ENCODE data around the gene EHD2.

The EHD2 gene

GRCh38 chr19:47691090-47691489 is 22.1 kb upstream of the EHD2 start:
- no peak for DNase-seq (ENCODE audit: low spot score)

- no peak for DNase-seq (ENCODE audit: low spot score)
These were observed 21.4 kb upstream of the EHD2 start for GRCh38 chr19:47691782-47692181.

DNA sequence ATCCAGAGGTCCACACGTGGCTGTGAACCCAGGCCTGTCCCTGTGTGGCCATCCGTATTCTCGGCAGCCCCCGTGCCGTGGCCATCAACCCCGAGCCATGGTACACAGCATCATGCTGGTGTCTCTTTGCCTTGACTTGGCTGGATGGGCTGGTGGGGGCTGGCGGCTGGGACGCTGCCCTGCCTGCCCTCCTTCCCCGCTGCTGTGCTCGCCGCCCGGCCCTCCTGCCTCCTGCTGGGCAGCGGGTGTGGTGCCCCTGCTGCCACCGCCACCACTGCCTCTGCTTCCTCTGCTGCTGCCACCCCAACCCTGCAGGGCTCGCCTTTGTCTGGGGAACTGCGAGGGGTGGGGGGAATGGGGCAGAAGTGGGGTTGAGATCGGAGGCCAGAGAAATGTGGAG is 19.7 kb upstream of the EHD2 start:
- no peak for DNase-seq (ENCODE audit: low spot score)

- no peak for DNase-seq (ENCODE audit: low spot score)
These were observed 19.3 kb upstream of the EHD2 start for GRCh38 chr19:47693903-47694302.

DNA sequence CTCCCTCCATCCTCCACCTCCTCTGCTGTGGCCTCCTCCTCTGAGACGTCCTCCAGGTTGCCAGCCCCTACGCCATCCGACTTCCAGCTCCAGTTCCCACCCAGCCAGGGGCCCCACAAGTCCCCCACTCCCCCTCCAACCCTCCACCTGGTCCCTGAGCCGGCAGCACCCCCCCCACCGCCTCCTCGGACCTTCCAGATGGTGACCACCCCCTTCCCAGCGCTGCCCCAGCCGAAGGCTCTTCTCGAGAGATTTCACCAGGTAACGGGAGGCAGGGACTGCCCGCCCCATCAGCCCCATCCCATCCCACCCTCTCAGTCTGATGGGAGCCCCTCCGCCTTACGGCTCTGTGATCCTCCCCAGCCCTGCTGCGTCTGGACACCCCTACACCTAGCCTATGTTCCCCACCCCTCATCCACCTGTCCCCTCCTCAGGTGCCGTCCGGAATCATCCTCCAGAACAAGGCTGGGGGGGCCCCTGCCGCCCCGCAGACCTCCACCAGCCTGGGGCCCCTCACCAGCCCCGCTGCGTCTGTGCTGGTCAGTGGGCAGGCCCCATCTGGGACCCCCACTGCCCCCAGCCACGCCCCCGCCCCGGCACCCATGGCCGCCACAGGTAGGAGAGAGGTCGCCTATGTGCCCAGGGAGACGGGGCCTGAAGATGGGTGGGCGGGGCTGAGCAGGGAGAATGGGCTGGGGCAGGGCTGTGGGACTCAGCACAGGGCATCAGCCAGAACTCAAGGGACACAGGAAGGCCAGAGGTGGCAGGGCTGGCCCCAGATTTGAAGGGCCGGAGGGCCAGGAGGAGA is 18.6 kb upstream of the EHD2 start:
- DNase-seq (ENCODE audit: low spot score): no peak

GRCh38 chr19:47695533-47696262 is 17.5 kb upstream of the EHD2 start:
- no peak for DNase-seq (ENCODE audit: low spot score)

DNA sequence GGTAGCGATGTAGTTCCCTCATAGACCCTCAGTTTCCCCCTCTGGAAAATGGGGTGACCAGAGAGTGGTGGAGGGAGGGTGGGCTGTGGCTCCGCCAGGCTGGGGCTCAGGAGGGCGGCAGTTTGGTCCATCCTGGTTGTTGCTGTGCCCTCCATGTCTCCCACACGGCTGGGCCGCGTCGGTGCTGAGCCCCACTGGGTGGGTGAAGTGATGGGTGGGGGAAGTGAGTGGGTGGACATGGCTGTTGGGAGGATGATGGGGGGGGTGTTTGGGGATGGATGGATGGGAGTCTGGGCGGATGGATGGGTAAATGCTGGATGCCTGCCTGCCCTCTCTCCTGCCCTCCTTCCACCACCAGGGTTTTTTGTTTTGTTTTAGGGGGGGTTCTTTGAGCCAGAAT is 16.6 kb upstream of the EHD2 start:
- no peak for DNase-seq (ENCODE audit: low spot score)

DNA sequence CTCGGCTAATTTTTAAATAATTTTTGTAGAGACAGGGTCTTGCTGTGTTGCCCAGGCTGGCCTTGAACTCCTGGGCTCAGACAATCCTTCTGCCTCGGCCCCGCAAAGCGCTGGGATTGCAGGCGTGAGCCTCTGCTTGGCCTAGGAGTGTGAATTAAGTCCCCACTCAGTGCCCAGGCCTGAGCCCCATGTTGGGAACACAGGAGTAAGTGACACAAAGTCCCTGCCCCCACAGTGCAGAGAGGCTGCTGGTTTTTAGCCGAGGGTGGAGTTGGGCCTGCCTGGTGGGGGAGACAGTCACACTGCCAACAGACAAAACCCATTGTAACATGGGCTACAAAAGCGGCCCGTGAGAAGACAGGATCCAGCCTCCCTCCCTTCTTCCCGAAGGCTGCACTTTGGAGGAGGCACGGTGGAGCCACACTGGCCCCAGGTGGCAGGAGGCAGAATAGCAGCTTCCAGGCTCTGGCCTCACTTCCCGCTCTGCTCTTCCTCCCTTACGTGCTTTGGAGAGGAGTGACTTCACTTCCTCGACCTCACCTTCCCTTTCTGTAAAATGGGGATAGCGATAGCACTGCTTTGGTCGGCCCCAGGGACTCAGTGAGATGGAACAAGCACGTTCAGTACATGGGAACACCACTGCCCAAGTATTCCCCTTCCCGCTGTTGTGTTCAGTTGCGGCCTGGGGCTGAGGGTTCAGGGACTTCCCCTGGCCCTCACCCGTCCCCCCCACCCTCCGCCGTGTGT is 15.2 kb upstream of the EHD2 start:
- DNase-seq (ENCODE audit: low spot score): peak; percentile 70

- DNase-seq (ENCODE audit: low spot score): no peak
These were observed 14.4 kb upstream of the EHD2 start for GRCh38 chr19:47698631-47699359.

DNA sequence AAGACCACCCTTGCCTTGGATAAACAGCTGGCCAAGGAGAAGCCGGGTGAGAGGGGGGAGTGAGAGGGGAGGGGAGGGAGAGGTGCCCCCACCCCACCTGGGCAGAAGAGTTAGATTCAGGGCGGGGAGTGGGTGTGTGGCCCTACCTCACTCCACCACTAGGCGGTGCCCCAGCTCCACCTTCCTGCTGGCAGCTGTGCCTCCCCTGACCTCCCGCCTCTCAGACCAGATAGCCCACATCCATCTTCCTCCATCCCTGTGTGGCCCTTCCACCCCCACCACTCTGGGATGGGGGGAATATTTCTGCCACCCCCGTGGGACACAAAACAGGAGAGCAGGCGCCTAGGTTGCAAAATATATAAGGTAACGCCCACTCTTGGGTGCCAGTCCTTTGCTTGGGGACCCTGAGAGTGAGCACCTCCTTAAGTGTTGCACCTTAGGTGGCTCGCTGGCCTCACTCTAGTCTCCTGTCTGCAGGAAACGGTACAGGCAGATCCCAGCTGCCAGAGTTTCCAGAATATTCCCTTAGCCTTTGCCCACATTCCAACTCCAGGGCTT is 13.8 kb upstream of the EHD2 start:
- peak; percentile 63 for DNase-seq (ENCODE audit: low spot score)

GRCh38 chr19:47700934-47701716 is 12.1 kb upstream of the EHD2 start:
- DNase-seq (ENCODE audit: low spot score): no peak

- no peak for DNase-seq (ENCODE audit: low spot score)
These were observed 11.3 kb upstream of the EHD2 start for GRCh38 chr19:47701717-47702552.

GRCh38 chr19:47702671-47703070 is 10.6 kb upstream of the EHD2 start:
- no peak for DNase-seq (ENCODE audit: low spot score)

DNA sequence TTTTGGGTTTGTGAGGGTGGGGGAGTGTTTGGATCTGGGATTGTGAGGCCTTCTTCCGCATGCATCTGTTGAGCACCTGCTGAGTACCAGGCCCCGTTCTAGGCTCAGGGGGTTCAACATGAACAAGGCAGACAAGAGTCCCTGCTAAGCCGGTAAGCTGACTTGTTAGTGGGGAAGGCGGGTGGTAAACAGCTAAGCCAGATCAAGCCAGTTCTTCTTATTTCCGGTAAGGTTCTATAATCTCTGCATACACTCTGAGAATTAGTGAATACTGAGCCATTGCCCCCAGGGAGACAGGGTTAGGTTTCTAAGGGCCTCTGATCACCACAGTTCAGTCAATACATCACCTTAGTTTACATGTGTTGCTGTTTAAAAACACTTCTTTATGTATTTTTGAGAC is 9.9 kb upstream of the EHD2 start:
- DNase-seq (ENCODE audit: low spot score): no peak

DNA sequence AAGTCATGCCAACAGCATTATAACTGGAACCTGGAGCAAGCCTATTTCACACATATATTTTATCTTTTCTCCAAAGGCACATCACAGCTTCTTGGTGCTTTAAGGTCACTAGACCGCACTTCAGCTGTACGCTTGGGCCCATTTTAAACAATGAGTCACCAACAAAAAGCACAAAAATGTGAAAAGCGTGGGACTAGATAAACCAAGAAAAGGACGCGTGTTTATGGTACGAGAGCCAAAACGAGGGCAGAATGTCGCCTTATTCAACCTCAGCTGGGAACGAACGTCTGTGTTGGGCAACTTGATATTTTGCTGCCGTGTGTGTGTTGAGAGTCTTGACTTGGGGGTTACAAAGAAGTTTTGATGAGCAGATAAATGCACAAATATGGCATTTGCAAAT is 9.2 kb upstream of the EHD2 start:
- no peak for DNase-seq (ENCODE audit: low spot score)

DNA sequence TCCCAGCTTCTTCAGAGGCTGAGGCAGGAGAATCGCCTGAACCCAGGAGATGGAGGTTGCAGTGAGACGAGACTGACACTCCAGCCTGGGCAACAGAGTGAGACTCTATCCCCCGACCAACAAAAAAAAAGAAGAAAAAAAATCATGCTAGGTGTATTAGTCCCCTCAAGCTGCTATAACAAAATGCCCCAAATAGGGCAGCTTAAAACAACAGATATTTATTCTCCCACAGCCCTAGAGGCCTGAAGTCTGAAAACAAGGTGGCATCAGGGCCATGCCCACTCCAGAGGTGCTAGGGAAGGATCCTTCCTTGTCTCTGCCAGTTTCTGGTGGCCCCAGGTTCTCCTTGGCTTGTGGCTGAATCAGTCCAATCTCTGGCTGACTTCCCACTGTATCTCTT is 8.6 kb upstream of the EHD2 start:
- DNase-seq (ENCODE audit: low spot score): no peak

DNA sequence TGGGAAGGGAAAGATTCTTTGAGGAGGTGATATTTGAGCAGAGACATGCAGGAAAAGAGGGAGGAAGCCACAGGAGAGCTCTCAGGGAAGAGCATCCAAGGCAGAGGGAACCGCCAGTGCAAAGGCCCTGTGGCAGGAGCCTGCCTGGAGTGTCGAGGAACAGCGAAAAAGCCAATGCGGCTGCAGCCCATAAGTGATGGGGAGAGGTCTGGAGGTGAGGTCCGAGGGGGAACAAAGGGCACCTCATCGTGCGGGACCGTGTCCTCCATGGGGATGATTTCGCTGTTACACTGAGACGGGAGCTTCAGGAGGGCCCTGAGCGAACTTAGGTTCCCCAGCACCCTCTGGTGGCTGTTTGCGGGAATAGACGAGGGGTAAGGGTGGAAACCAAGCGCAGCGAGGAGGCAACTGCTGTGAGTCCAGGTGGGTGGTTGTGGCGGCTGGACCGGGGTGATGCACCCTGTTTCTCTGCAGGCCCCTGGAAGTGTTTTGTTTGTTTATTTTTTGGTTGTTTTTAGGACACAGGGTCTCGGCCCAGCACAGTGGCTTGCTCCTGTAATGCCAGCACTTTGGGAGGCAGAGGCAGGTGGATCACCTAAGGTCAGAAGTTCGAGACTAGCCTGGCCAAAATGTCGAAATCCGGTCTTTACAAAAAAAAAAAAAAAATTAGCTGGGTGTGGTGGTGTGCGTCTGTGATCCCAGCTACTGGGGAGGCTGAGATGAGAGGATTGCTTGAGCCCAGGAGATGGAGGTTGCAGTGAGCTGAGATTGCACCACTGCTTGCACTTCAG is 5.9 kb upstream of the EHD2 start:
- DNase-seq (ENCODE audit: low spot score): peak; percentile 89

DNA sequence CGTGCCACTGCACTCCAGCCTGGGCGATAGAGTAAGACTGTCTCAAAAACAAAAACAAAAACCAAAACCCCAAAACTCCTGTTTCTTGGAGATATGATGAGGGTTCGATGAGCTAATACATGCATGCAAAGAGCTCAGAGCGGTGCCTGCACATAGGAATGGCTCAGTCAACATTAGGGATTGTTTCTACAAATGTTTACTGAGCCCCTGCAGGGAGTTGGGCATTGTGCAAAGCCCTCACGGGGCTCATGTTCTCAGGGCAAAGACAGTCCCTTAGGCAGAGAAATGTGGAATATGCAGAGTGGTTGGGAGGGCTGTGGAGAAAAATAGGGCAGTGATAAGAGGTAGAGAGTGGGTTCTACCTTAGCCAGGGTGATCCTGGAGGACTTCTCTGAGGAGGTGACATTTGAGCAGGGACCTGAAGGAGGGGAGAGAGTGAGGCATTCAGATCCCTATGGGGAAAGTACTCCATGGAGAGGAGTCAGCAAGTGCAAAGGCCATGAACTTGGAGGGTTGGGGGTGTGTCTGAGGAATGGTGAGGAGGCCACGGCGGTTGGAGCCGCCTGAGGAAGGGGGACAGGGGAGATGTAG is 1.5 kb upstream of the EHD2 start:
- no peak for DNase-seq (ENCODE audit: low spot score)

- DNase-seq (ENCODE audit: low spot score): no peak
These were observed 1.1 kb downstream of the EHD2 start for GRCh38 chr19:47714339-47714738.

All from NAMALWA (cell line).